Measurements from ENCODE around the gene LPCAT3. TPM values are rescaled to one million over a fixed set of nuclear protein-coding genes. Genes with fewer than 3 reads are reported as not detected.

LPCAT3 gene
- total and polyA plus RNA-seq, 5 experiments from 2014 or later, result 17.0 to 22.7 (median 18.5) TPM

DNA sequence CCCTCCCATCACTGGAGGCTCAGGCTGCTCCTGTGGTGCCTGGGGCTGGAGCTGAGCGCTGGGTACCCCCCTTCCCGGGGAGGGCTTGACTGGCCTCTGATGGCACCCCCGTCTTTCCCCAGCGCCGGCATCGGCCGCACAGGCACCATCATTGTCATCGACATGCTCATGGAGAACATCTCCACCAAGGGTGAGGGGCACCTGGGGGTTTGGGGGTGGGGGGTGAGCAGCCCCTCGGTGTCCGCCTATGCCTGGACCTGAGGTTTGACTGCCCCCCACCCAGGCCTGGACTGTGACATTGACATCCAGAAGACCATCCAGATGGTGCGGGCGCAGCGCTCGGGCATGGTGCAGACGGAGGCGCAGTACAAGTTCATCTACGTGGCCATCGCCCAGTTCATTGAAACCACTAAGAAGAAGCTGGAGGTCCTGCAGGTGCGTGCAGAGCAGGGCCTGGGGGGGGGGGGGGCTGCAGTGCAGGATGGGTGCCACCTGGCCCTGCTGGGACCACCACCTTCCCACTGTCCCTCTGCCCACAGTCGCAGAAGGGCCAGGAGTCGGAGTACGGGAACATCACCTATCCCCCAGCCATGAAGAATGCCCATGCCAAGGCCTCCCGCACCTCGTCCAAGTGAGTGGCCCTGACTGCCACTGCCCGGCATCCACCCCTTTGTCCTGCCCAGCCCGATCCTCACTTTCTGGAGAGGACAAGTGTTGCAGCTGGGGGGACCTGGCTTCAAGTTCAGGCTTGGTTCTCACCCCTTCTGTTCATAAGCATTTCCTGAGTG is 58.3 kb downstream of the LPCAT3 start:
- DNase-seq (peak in 1 of 10 donors; percentile 52), ATAC-seq (no peak)
- POLR2A ChIA-PET, result interaction anchor here (1.1 to 13.5 kb wide), 14 partner anchors 8 to 271 kb away, joined by 3 to 1315 read pairs (median 11); partner anchors contain the start of genes ATN1, C12orf57, CDCA3 and EMG1

DNA sequence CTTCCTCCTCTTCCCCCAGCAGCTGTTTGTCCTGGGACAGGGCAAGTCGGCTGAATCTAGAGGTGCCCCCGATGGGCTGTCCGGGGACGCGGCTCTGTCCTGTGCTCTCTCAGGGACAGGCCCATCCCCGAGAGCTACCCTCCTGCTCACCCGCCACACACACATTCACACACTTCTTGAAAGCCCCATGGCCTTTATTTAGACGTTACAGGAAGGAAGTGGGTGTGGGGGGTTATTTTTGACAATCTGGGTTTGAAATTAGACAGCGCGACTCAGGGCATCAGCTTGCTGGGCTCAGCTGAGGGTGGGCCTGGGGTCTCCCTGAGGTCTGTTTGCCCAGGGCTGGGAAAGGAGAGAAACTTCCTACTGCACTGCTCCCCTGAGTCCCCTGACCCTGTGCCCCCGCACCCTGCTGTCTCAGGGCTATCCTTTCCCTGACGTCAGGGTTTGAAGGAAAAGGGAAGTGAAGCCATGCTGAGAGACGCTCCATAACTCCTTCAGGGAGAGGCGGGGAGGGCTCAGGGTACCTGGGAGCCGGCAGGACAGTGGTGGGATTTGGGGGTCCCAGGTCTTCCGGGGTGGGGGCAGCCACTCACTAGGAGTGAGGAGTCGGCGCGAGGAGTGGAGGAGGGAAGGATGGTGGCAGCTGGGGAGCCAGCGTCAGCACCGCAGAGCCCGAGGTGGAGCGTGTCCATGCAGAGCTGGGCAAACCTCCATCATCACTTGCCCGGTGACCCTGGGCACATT is 59.0 kb downstream of the LPCAT3 start:
- peak; percentile 52 to 88 (median 76) for DNase-seq
- Mint-ChIP-seq H3K9me3 (no peaks in the 10 kb centered on the region), H3K4me3 (peak overlapping the region; percentile 85 to 99 (median 92)), H3K36me3 (peaks cover 0 to 57% (median 25%) of the 10 kb centered on the region in 3 donors), H3K27me3 (no peaks in the 10 kb centered on the region), H3K4me1 (peaks cover 51 to 91% (median 88%) of the 10 kb centered on the region in 4 donors), H3K27ac (peak overlapping the region; percentile 96 to 100 (median 98))
- peak; percentile 45 to 72 for ATAC-seq
- POLR2A ChIA-PET, result interaction anchor here (0.7 to 13.5 kb wide), 17 partner anchors 9 to 328 kb away, joined by 3 to 1315 read pairs (median 6); partner anchors contain the start of genes ATN1, C12orf57, CDCA3 and EMG1

More for the DNA sequence above, 58.3 kb downstream of the LPCAT3 start:
- H3K4me1 Mint-ChIP-seq, result peaks cover 46 to 91% (median 86%) of the 10 kb centered on the region in 4 donors
- peaks cover 0 to 52% (median 25%) of the 10 kb centered on the region in 3 donors for H3K36me3 Mint-ChIP-seq
- no peaks in the 10 kb centered on the region for H3K9me3 Mint-ChIP-seq
- H3K4me3 Mint-ChIP-seq, result peak overlapping the region; percentile 85 to 99 (median 92)
- H3K27ac Mint-ChIP-seq, result peak overlapping the region; percentile 96 to 99 (median 98)
- H3K27me3 Mint-ChIP-seq, result no peaks in the 10 kb centered on the region

DNA sequence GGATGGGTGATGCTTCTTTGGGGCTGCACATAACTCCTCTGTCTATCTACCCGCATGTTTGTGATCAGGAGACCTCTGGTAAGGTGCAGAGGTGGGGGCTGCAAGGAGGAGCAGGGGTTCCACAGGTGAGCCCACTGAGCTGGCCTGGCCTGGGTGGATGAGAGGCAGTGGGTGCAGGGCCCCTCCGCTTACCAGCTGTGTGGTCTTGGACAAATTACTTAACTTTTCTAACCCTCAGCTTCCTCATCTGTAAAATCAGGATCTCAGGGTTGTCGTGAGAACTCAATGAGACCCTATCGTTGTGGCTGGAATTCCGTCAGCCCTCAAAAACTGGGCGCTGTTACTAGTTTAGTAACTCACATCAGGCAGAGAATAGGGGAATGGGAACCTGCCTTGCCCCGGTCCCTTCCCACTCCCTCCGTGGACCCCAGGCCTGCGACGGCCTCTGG is 59.6 kb downstream of the LPCAT3 start:
- DNase-seq, result no peak
- H3K9me3 Mint-ChIP-seq, result no peaks in the 10 kb centered on the region
- peaks cover 54 to 93% (median 91%) of the 10 kb centered on the region in 4 donors for H3K4me1 Mint-ChIP-seq
- ATAC-seq, result no peak
- POLR2A ChIA-PET, result interaction anchor here (0.7 to 13.5 kb wide), 15 partner anchors 10 to 327 kb away, joined by 3 to 1315 read pairs (median 6); partner anchors contain the start of genes ATN1, C12orf57, EMG1 and ENO2
- H3K36me3 Mint-ChIP-seq, result peaks cover 0 to 62% (median 25%) of the 10 kb centered on the region in 3 donors
- H3K4me3 Mint-ChIP-seq, result peak overlapping the region; percentile 85 to 99 (median 92)
- H3K27ac Mint-ChIP-seq, result peak overlapping the region; percentile 96 to 100 (median 98)
- H3K27me3 Mint-ChIP-seq, result no peaks in the 10 kb centered on the region

DNA sequence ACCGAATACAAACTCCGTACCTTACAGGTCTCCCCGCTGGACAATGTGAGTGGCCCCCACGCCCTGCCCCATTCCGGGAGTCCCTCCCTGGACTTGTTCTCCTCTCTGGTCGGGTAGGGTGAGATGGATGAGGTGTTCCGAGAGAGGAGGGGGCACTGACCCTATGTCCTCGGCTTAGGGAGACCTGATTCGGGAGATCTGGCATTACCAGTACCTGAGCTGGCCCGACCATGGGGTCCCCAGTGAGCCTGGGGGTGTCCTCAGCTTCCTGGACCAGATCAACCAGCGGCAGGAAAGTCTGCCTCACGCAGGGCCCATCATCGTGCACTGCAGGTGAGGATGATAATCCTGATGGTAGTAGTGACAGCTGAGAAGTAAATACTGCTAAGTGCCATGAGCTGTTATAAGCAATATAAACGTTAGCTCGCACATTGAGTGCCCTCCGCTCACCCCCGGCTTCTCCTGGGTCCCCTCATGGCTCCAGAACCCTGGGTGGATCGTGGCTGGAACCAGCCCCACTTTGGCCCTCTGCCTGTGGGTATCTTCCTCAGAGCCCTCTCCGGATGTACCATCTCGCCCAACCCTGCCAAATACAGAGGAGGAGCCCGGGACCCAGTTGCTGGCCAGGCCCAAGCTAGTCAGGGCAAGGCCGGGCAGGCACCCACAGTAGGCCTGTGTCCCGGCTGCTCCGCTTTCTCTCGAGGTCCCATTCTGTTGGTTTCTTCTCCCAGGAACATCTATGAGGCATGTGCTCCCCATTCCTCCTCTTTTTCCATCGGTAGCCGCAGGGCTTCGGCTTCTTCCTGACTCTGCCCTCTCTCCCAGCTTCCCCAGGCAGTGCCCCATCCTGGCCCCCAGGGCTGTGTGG is 60.3 kb downstream of the LPCAT3 start:
- H3K9me3 Mint-ChIP-seq, result no peaks in the 10 kb centered on the region
- H3K27ac Mint-ChIP-seq, result peak overlapping the region; percentile 96 to 100 (median 98)
- peaks cover 1 to 66% (median 29%) of the 10 kb centered on the region in 3 donors for H3K36me3 Mint-ChIP-seq
- ATAC-seq (no peak), DNase-seq (no peak)
- no peaks in the 10 kb centered on the region for H3K27me3 Mint-ChIP-seq
- H3K4me1 Mint-ChIP-seq, result peaks cover 56 to 98% (median 94%) of the 10 kb centered on the region in 4 donors
- POLR2A ChIA-PET, result interaction anchor here (0.7 to 13.5 kb wide), 14 partner anchors 10 to 345 kb away, joined by 3 to 1315 read pairs (median 6); partner anchors contain the start of genes ATN1, C12orf57, EMG1 and ENO2
- H3K4me3 Mint-ChIP-seq, result peak overlapping the region; percentile 85 to 99 (median 92)

DNA sequence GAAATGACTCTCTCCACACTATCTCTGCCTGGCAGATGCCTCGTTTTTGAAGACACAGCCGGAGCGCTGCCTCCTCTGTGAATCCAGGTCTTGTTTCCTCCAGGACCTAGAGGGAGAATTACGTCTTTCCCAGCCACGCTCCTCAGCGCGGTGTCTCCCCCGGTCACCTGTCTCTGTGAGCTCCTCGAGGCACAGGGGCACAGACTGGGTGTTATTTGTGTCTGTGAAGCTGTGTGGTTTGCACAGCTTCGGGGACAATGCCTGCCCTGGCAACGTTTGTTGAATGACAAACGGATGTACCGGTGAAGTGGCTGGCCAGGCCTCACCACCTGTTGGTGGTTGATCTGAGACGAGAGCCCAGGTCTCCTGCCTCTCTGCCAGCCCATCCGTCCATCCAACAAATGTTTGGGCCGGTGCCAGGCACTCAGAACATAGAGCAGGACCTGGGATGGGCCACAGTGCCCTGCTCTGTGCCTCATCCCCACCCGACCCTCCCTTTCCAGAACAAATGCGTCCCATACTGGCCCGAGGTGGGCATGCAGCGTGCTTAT is 61.0 kb downstream of the LPCAT3 start:
- Mint-ChIP-seq H3K27me3 (no peaks in the 10 kb centered on the region), H3K4me3 (peak overlapping the region; percentile 48 to 100 (median 96)), H3K36me3 (peaks cover 9 to 73% (median 36%) of the 10 kb centered on the region in 3 donors), H3K27ac (peak overlapping the region; percentile 97 to 100 (median 98)), H3K9me3 (no peaks in the 10 kb centered on the region), H3K4me1 (peaks cover 57 to 98% (median 91%) of the 10 kb centered on the region in 4 donors)
- ATAC-seq (no peak), DNase-seq (peak in 2 of 10 donors; percentile 48 to 60)
- POLR2A ChIA-PET, result interaction anchor here (1.5 to 13.5 kb wide), 5 partner anchors 7 to 344 kb away, joined by 3 to 1315 read pairs (median 43); partner anchors contain the start of genes ATN1, C12orf57, PTPN6 and RNU7-1

DNA sequence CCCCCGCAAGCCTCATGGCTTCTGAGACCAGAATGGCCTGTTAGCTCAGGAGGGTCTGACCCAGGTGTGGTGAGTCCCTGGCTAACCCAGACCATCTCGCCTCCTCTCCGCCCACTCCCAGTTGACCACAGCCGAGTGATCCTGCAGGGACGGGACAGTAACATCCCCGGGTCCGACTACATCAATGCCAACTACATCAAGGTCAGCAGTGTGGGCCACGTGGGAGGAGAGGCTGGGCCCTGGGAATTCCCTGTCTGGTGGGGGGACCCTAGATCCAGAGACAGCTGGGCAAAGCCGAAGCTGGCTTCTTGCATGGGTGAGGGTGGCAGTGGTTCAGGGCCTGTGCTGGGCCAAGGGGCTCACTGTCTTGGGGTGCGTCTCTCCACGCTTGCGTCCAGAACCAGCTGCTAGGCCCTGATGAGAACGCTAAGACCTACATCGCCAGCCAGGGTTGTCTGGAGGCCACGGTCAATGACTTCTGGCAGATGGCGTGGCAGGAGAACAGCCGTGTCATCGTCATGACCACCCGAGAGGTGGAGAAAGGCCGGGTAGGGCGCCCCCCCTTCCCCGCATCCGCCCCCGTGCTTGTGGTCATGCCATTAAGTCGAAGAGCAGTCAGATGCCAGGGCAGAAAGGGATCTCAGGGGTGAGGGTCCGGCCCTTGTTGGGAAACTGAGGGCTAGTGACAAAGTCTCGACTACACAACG is 62.1 kb downstream of the LPCAT3 start:
- H3K9me3 Mint-ChIP-seq, result no peaks in the 10 kb centered on the region
- no peaks in the 10 kb centered on the region for H3K27me3 Mint-ChIP-seq
- POLR2A ChIA-PET, result interaction anchor here (0.6 to 13.5 kb wide), 6 partner anchors 8 to 529 kb away, joined by 3 to 1315 read pairs (median 6); partner anchors contain the start of genes C12orf57, ENO2, PTPN6 and RNU7-1
- H3K4me3 Mint-ChIP-seq, result peak overlapping the region; percentile 50 to 100 (median 92)
- peaks cover 50 to 94% (median 81%) of the 10 kb centered on the region in 4 donors for H3K4me1 Mint-ChIP-seq
- H3K27ac Mint-ChIP-seq, result peak overlapping the region; percentile 93 to 100 (median 98)
- DNase-seq, result peak in 3 of 10 donors; percentile 37 to 63 (median 43)
- peaks cover 9 to 76% (median 38%) of the 10 kb centered on the region in 3 donors for H3K36me3 Mint-ChIP-seq
- no peak for ATAC-seq

DNA sequence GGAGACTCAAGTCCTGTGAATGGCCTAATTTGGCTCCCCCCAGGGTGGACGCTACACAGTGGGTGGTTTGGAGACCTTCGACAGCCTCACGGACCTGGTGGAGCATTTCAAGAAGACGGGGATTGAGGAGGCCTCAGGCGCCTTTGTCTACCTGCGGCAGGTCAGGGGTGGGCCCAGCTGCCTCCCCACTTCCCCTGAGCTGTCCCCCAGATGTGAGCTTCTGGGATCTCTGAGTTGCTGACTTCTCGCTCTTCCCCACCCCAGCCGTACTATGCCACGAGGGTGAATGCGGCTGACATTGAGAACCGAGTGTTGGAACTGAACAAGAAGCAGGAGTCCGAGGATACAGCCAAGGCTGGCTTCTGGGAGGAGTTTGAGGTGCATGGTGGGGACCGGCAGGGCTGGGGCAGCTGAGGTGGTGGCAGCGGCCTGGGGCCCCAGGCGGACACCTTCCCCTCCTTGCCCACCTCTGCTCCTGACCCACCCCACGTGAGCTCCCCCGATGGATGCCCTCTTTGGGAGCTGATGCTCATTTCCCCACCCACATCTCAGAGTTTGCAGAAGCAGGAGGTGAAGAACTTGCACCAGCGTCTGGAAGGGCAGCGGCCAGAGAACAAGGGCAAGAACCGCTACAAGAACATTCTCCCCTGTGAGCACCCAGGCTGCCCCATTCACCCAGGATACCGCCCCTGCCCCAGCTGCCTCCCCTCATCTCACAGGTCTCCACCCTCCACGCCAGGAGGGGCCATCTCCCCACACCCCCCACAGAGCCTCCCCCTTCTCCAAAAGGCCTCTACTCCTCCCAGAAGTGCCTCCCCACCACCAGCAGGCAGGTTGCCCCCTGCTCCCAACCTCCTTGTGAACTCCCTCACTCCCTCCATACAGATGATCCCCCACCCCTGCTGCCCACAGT is 62.9 kb downstream of the LPCAT3 start:
- H3K27me3 Mint-ChIP-seq, result no peaks in the 10 kb centered on the region
- H3K4me3 Mint-ChIP-seq, result peak overlapping the region; percentile 98 to 100 (median 98)
- H3K27ac Mint-ChIP-seq, result peak overlapping the region; percentile 93 to 100 (median 98)
- no peaks in the 10 kb centered on the region for H3K9me3 Mint-ChIP-seq
- DNase-seq, result peak in 1 of 10 donors; percentile 61
- peaks cover 47 to 93% (median 80%) of the 10 kb centered on the region in 4 donors for H3K4me1 Mint-ChIP-seq
- ATAC-seq, result no peak
- POLR2A ChIA-PET, result interaction anchor here (1.1 to 13.5 kb wide), 6 partner anchors 8 to 82 kb away, joined by 3 to 1315 read pairs (median 6); partner anchors contain the start of genes C12orf57, ENO2, PTPN6 and RNU7-1
- peaks cover 9 to 71% (median 37%) of the 10 kb centered on the region in 3 donors for H3K36me3 Mint-ChIP-seq

DNA sequence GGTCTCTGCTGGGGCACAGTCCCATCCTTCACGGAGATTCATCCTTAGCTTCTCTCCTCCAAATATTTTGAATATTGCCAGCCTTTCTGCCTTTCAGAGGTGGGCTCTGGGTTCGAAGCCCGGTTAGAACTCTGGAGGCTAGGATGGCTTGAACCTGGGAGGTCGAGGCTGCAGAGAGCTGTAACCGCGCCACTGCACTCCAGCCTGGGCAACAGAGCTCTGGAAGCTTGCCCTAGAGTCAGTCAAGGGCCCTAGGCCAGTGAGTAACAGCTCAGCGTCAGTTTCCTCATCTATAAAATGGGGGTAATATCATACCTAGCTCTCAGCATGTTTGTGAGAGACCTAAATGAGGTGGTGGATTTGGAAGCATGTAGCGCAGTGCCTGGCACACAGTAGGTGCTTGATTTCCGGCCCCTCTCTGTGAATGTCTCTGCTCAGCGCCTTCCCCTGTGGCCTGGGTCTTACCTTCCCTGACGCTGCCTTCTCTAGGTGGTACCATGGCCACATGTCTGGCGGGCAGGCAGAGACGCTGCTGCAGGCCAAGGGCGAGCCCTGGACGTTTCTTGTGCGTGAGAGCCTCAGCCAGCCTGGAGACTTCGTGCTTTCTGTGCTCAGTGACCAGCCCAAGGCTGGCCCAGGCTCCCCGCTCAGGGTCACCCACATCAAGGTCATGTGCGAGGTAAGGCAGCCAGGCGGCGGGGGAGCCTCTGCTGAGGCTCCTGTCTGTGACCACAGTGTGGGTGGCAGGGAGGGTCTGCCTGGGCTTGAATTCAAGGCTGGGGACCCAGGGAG is 63.8 kb downstream of the LPCAT3 start:
- Mint-ChIP-seq H3K9me3 (no peaks in the 10 kb centered on the region), H3K36me3 (peaks cover 9 to 69% (median 37%) of the 10 kb centered on the region in 3 donors), H3K4me1 (peaks cover 51 to 93% (median 80%) of the 10 kb centered on the region in 4 donors), H3K4me3 (peak overlapping the region; percentile 98 to 100 (median 98)), H3K27me3 (no peaks in the 10 kb centered on the region), H3K27ac (peak overlapping the region; percentile 93 to 99 (median 98))
- ATAC-seq (no peak), DNase-seq (peak in 1 of 10 donors; percentile 63)
- POLR2A ChIA-PET, result interaction anchor here (1.0 to 13.5 kb wide), 7 partner anchors 9 to 342 kb away, joined by 3 to 1315 read pairs (median 5); partner anchors contain the start of genes C12orf57, PTPN6, RNU7-1 and SPSB2

Data from naive thymus-derived CD8-positive, alpha-beta T cell (primary cell).